Stimulated activated CD8-positive, alpha-beta memory T cell treated with anti-CD3 and anti-CD28 coated beads, Interleukin-15, amount 100 ng/mL, for 4 hours (primary cell): ENCODE results near the gene CXADR.
"Not testable (repeated sequence)": the region's sequence is repeated elsewhere in the genome, so short reads cannot be mapped to it uniquely, and the experiment has no call there.

Experiments
- DNase-seq, 2 donors: peaks; one replicate each; pipeline ENCODE4 v3.0.0-alpha.2; 2020; ENCODE audit warnings: low read depth in 2 of 2

The CXADR gene

GRCh38 chr21:17502985-17503384 is 9.9 kb upstream of the CXADR start:
- not testable (repeated sequence) for DNase-seq

- no peak for DNase-seq
Observed at GRCh38 chr21:17506951-17507350, 5.9 kb upstream of the CXADR start.

- DNase-seq: no peak
Observed at GRCh38 chr21:17507591-17507990, 5.3 kb upstream of the CXADR start.

- DNase-seq: no peak
Observed at GRCh38 chr21:17513214-17514123, 626 bp downstream of the CXADR start.

GRCh38 chr21:17514124-17514845 is 1.4 kb downstream of the CXADR start:
- no peak for DNase-seq

- not testable (repeated sequence) for DNase-seq
Observed at GRCh38 chr21:17517008-17517407, 4.2 kb downstream of the CXADR start.

- no peak for DNase-seq
Observed at GRCh38 chr21:17519208-17519738, 6.4 kb downstream of the CXADR start.

GRCh38 chr21:17519965-17520609 is 7.2 kb downstream of the CXADR start:
- DNase-seq: no peak

GRCh38 chr21:17523007-17523451 is 10.2 kb downstream of the CXADR start:
- DNase-seq: no peak

GRCh38 chr21:17523979-17524494 is 11.2 kb downstream of the CXADR start:
- not testable (repeated sequence) for DNase-seq

- no peak for DNase-seq
Observed at GRCh38 chr21:17524635-17525034, 11.8 kb downstream of the CXADR start.

- no peak for DNase-seq
Observed at GRCh38 chr21:17526776-17527175, 13.9 kb downstream of the CXADR start.

- DNase-seq: no peak
Observed at GRCh38 chr21:17527240-17527639, 14.4 kb downstream of the CXADR start.

- DNase-seq: no peak
Observed at GRCh38 chr21:17527711-17528110, 14.9 kb downstream of the CXADR start.

GRCh38 chr21:17529648-17530047 is 16.8 kb downstream of the CXADR start:
- DNase-seq: no peak

GRCh38 chr21:17532292-17532691 is 19.4 kb downstream of the CXADR start:
- DNase-seq: no peak

GRCh38 chr21:17536381-17536780 is 23.5 kb downstream of the CXADR start:
- no peak for DNase-seq

- DNase-seq: no peak
Observed at GRCh38 chr21:17537299-17537698, 24.5 kb downstream of the CXADR start.

- DNase-seq: no peak
Observed at GRCh38 chr21:17538576-17538975, 25.7 kb downstream of the CXADR start.

GRCh38 chr21:17539323-17539722 is 26.5 kb downstream of the CXADR start:
- DNase-seq: no peak

GRCh38 chr21:17539743-17540341 is 27.0 kb downstream of the CXADR start:
- DNase-seq: no peak
